SH-SY5Y (cell line): ENCODE results near the gene CAMTA1.

ENCODE experiments used
- GATA2 ChIP-seq: IDR thresholded peaks from 2 replicates; pipeline ENCODE4 v1.6.1; 2011; ENCODE audit warnings: mild to moderate bottlenecking, low read depth, low read length
- GATA3 ChIP-seq: IDR thresholded peaks from 2 replicates; pipeline ENCODE4 v1.6.1; 2011; ENCODE audit warnings: low read depth, mild to moderate bottlenecking, low read length, moderate library complexity

- TF ChIP-seq GATA3 (no peak), GATA2 (no peak)
These were observed 804.6 kb downstream of the CAMTA1 start for GRCh38 chr1:7589774-7590425.
